Upper lobe of left lung (tissue), 6 donors: Measurements from ENCODE around the gene LIX1. TPM values are rescaled to one million over a fixed set of nuclear protein-coding genes. Genes with fewer than 3 reads are reported as not detected.
A peak's percentile ranks its signal among the peaks of the same experiment; 100 is the strongest.

Source experiments
- ATAC-seq, 2 donors: fragments of 200-7000 bp; cut with Tn5 transposase; one replicate each; pipeline ENCODE4 v1.9.1; 2022; ENCODE audit warnings: mild to moderate bottlenecking in 2 of 2, moderate library complexity in 2 of 2; ENCODE audit not compliant: low FRiP score in 2 of 2
- DNase-seq, 2 donors: peaks; one replicate each; pipeline ENCODE4 v3.0.0-alpha.2; 2019 to 2020
- H3K27ac ChIP-seq, 4 donors: fragments of 200-600 bp; sonication (generic); one replicate each; pipeline ENCODE4 v1.5.1; 2016 to 2019
- H3K27me3 ChIP-seq, 4 donors: fragments of 200-600 bp; sonication (generic); one replicate each; pipeline ENCODE4 v1.5.1; 2017 to 2019
- H3K36me3 ChIP-seq, 4 donors: fragments of 200-600 bp; sonication (generic); one replicate each; pipeline ENCODE4 v1.5.1; 2016 to 2019
- H3K4me1 ChIP-seq, 4 donors: fragments of 200-600 bp; sonication (generic); one replicate each; pipeline ENCODE4 v1.5.1; 2018 to 2019
- H3K4me3 ChIP-seq, 4 donors: fragments of 200-600 bp; sonication (generic); one replicate each; pipeline ENCODE4 v1.5.1; 2017 to 2019; ENCODE audit warnings: mild to moderate bottlenecking in 2 of 4, moderate library complexity in 1 of 4
- H3K9me3 ChIP-seq, 4 donors: fragments of 200-600 bp; sonication (generic); one replicate each; pipeline ENCODE4 v1.5.1; 2018 to 2019
- EP300 ChIP-seq, 4 donors: sonication (generic); formaldehyde crosslinking; IDR thresholded peaks; one replicate each; pipeline ENCODE4 v1.5.1; 2017; ENCODE audit warnings: antibody characterized with exemption in 4 of 4, control low read depth in 2 of 4
- POLR2A ChIP-seq, 4 donors: fragments of 450-650 bp; IDR thresholded peaks; one replicate each; pipeline ENCODE4 v1.5.1; 2016 to 2017; ENCODE audit warnings: antibody characterized with exemption in 4 of 4, mild to moderate bottlenecking in 2 of 4
- POLR2AphosphoS5 ChIP-seq, 2 donors: sonication (generic); formaldehyde crosslinking; IDR thresholded peaks; one replicate each; pipeline ENCODE4 v1.5.1; 2017; ENCODE audit warnings: antibody characterized with exemption in 2 of 2
- WGBS, 2 donors: methylation state at CpG; one replicate each; pipeline ENCODE4 v1.1.5; 2017 to 2018; 5-methylcytosine and 5-hydroxymethylcytosine counted together
- total RNA-seq, 6 donors: library from RNA; depleted of rRNA in 4 of 6; stranded (reverse); fragments of >200 nt in 4 of 6; gene quantifications; one replicate each; pipeline versions ENCODE4 v1.1.0 to v1.2.1, GENCODE V29; 2016 to 2021
- TF ChIP-seq, protein P1 (sequence below), 6 experiments: fragments of 450-650 bp in 4 of 6; fragments of 200-600 bp in 2 of 6; sonication (generic) in 2 of 6; IDR thresholded peaks; one replicate each; pipeline ENCODE4 v1.5.1; 2016 to 2019; ENCODE audit warnings: antibody characterized with exemption in 6 of 6
- donor health status: DM: no; HTN: no; CAD: no; lungs with moderate emphysema.
- donor health status: DM: no; HTN: yes; CAD: no; lungs with severe emphysema.

Gene LIX1
- total RNA-seq, 6 donors from 2014 or later: 0.54 TPM; not detected in 5

DNA sequence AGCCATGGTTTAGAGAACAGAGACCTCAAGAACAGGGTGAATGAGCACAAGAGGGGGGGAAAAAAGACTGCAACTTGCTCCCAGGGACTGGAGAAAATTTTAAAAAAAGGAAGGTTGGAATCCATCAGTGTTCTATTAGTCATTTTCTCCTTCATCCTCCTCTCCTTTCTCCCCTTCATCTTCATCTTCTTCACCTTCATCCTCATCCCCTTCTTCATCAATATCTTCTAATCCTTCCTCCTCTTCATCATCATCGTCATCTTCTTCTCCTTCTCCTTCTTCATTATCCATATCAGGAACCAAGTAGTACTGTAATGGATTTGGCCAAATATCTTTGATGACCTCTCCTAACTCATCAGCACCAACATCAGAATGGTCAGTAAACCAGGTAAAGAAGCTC is 86.1 kb downstream of the LIX1 start:
- no peak overlapping the region for H3K27ac ChIP-seq
- no peak overlapping the region for H3K4me3 ChIP-seq
- peaks cover 0 to 4% (median 0%) of the 10 kb centered on the region in 4 donors for H3K9me3 ChIP-seq
- no peak for DNase-seq
- H3K27me3 ChIP-seq: no peaks in the 10 kb centered on the region
- no peak for ATAC-seq
- H3K36me3 ChIP-seq: no peaks in the 10 kb centered on the region
- no peaks in the 10 kb centered on the region for H3K4me1 ChIP-seq
- TF ChIP-seq POLR2A (IDR thresholded peaks at IDR 0.05): no peak
- TF ChIP-seq POLR2AphosphoS5 (IDR thresholded peaks at IDR 0.05): no peak
- no peak for TF ChIP-seq EP300 (IDR thresholded peaks at IDR 0.05)
- TF ChIP-seq, protein P1, sequence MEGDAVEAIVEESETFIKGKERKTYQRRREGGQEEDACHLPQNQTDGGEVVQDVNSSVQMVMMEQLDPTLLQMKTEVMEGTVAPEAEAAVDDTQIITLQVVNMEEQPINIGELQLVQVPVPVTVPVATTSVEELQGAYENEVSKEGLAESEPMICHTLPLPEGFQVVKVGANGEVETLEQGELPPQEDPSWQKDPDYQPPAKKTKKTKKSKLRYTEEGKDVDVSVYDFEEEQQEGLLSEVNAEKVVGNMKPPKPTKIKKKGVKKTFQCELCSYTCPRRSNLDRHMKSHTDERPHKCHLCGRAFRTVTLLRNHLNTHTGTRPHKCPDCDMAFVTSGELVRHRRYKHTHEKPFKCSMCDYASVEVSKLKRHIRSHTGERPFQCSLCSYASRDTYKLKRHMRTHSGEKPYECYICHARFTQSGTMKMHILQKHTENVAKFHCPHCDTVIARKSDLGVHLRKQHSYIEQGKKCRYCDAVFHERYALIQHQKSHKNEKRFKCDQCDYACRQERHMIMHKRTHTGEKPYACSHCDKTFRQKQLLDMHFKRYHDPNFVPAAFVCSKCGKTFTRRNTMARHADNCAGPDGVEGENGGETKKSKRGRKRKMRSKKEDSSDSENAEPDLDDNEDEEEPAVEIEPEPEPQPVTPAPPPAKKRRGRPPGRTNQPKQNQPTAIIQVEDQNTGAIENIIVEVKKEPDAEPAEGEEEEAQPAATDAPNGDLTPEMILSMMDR (IDR thresholded peaks at IDR 0.05): no peak
- WGBS, 2 donors: 94 to 100% methylated on average over 1 of the region's 1 CpG

DNA sequence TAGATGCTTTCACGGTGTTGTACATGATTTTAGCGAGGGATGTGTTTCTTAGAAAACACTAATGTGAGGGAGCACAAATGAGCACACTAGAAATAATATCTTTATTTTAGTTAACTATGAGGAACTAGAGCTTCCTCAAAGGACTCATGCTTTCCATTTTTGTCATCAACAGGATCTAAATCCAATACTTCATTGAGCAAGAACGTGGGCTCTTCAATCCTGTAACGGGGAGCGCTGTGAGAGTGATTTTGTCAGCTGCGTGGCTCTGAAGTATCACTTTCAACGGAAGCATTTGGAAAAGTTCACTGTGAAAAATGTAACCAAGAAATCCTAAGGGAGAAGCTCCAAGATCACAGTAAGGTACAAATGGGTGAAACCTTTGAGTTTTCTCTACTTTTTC is 93.2 kb downstream of the LIX1 start:
- TF ChIP-seq EP300 (IDR thresholded peaks at IDR 0.05) (no peak), POLR2A (IDR thresholded peaks at IDR 0.05) (no peak), POLR2AphosphoS5 (IDR thresholded peaks at IDR 0.05) (no peak)
- TF ChIP-seq, protein P1 (IDR thresholded peaks at IDR 0.05): no peak
- peaks cover 0 to 2% (median 0%) of the 10 kb centered on the region in 4 donors for H3K4me1 ChIP-seq
- no peaks in the 10 kb centered on the region for H3K36me3 ChIP-seq
- no peaks in the 10 kb centered on the region for H3K9me3 ChIP-seq
- no peaks in the 10 kb centered on the region for H3K27me3 ChIP-seq
- 55 to 65% methylated on average over 7 of the region's 7 CpGs for WGBS, 2 donors
- no peak overlapping the region for H3K27ac ChIP-seq
- peak in 1 of 2 donors; percentile 32 for ATAC-seq
- DNase-seq: no peak
- no peak overlapping the region for H3K4me3 ChIP-seq

DNA sequence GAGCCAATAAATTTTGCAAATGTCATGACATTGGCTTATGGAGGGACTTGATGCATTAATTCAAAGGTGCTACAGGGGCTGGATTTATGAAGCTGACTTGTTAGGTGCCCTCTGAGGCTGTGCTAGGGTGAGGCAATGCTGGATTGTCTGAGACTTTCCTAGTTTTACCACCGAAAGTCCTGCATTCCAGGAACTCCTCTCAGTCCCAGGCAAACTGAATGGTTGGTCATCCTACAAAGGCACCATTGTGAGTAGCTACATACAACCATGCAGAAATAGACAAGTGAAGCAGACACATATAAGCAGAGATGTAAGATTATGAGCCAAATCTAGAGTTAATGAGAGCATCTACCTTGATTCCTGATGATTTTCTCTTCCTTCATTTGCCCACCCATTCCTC is 95.3 kb downstream of the LIX1 start:
- DNase-seq: no peak
- Histone ChIP-seq H3K27ac (no peak overlapping the region), H3K9me3 (no peaks in the 10 kb centered on the region), H3K27me3 (no peaks in the 10 kb centered on the region), H3K4me3 (no peak overlapping the region), H3K4me1 (peaks cover 0 to 13% (median 5%) of the 10 kb centered on the region in 4 donors), H3K36me3 (no peaks in the 10 kb centered on the region)
- TF ChIP-seq POLR2AphosphoS5 (IDR thresholded peaks at IDR 0.05): no peak
- TF ChIP-seq POLR2A (IDR thresholded peaks at IDR 0.05): no peak
- TF ChIP-seq, protein P1 (IDR thresholded peaks at IDR 0.05): no peak
- TF ChIP-seq EP300 (IDR thresholded peaks at IDR 0.05): no peak
- no peak for ATAC-seq
- WGBS, 2 donors: 80 to 100% methylated on average over 1 of the region's 1 CpG

DNA sequence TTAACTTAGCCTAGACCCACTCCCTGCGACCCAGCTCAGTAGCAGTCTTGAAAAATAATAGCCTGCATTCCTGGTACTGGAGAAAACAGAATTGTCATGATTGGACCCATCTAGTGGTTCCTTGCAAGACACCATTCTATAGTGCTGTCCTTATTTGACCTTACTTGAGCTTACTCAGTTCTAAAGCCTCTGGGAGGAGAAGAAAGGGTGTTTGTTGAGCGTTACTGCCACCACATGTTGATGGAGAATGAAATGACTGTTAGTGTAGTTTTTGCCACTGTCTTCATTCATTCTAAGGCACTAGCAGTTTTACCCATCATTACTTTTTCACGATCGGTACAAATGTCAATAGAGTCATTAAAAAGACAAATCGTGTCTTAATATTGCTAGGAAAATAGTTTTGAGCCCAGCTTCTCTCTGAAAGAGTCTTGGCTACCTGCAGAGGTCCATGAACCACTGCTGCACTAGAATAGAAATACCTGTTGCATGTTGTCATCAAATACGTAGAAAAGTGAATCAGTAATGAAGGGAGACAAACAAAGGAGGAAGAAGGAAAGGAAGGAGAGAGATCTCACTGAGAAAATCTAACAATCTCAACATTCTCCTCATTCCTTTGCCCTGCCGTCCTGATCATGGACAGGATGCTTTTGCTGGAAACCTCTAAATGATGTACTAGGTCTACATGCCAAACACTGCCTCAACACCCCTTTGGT is 96.0 kb downstream of the LIX1 start:
- peaks cover 0 to 13% (median 5%) of the 10 kb centered on the region in 4 donors for H3K4me1 ChIP-seq
- no peak overlapping the region for H3K4me3 ChIP-seq
- no peak overlapping the region for H3K27ac ChIP-seq
- no peaks in the 10 kb centered on the region for H3K27me3 ChIP-seq
- 84% methylated on average over 7 of the region's 7 CpGs for WGBS, 2 donors
- ATAC-seq (no peak), DNase-seq (no peak)
- H3K9me3 ChIP-seq: no peaks in the 10 kb centered on the region
- H3K36me3 ChIP-seq: no peaks in the 10 kb centered on the region
- TF ChIP-seq POLR2A (IDR thresholded peaks at IDR 0.05): no peak
- no peak for TF ChIP-seq POLR2AphosphoS5 (IDR thresholded peaks at IDR 0.05)
- TF ChIP-seq, protein P1 (IDR thresholded peaks at IDR 0.05): no peak
- TF ChIP-seq EP300 (IDR thresholded peaks at IDR 0.05): no peak

DNA sequence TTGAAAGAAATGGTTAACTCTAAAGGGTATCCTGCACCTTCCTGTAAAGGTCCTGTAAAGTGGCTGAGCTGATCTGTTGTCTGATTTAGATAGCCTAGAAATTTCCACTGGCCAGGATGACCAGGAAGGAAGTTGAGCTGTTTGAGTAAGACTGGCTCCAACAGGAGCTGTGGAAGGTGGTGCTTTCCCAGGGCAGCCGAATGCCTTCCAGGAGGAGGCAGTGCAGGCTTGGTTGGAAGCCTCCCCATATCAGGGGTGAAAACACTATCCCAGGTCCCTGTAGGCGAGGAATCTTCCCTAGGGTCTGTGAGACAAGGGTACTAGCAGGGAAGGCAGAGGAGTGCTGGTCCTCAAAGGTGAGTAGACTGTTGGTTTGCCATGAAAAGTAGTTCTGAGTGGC is 98.4 kb downstream of the LIX1 start:
- DNase-seq (peak in 1 of 2 donors; percentile 45), ATAC-seq (peak in 1 of 2 donors; percentile 41)
- Histone ChIP-seq H3K4me3 (no peak overlapping the region), H3K27me3 (no peaks in the 10 kb centered on the region), H3K36me3 (no peaks in the 10 kb centered on the region), H3K4me1 (peaks cover 0 to 13% (median 5%) of the 10 kb centered on the region in 4 donors), H3K27ac (no peak overlapping the region), H3K9me3 (no peaks in the 10 kb centered on the region)
- 62 to 75% methylated on average over 2 of the region's 2 CpGs for WGBS, 2 donors
- TF ChIP-seq, protein P1 (IDR thresholded peaks at IDR 0.05): peak in 2 of 6 experiments; percentile 15 to 26
- no peak for TF ChIP-seq POLR2A (IDR thresholded peaks at IDR 0.05)
